ENCODE results near the gene NXF2B.
"Not testable (repeated sequence)": the region's sequence is repeated elsewhere in the genome, so short reads cannot be mapped to it uniquely, and the experiment has no call there.

NXF2B gene

GRCh38 chrX:102439908-102440307, at the start of gene NXF2B:
Gene NXF2B (minus strand): TSS chrX:102440008. CDS start chrX:102380036, 59,972 bp downstream.
- not testable (repeated sequence) for DNase-seq (ENCODE audit: low spot score)

GRCh38 chrX:102478765-102479164, 39.0 kb upstream of the NXF2B start:
- not testable (repeated sequence) for DNase-seq (ENCODE audit: low spot score)

GRCh38 chrX:102471762-102472220, 32.0 kb upstream of the NXF2B start, which contains the start of gene TCP11X2:
Gene TCP11X2 (minus strand): TSS chrX:102471812.
- DNase-seq (ENCODE audit: low spot score): not testable (repeated sequence)

- not testable (repeated sequence) for DNase-seq (ENCODE audit: low spot score)
Observed at GRCh38 chrX:102470215-102470614, 30.4 kb upstream of the NXF2B start.

- not testable (repeated sequence) for DNase-seq (ENCODE audit: low spot score)
Observed at GRCh38 chrX:102458615-102459014, 18.8 kb upstream of the NXF2B start.

- DNase-seq (ENCODE audit: low spot score): not testable (repeated sequence)
Observed at GRCh38 chrX:102414493-102414892, 25.3 kb downstream of the NXF2B start.

GRCh38 chrX:102345916-102346315, 93.9 kb downstream of the NXF2B start:
- peak; percentile 62 for DNase-seq (ENCODE audit: low spot score)

- no peak for DNase-seq (ENCODE audit: low spot score)
Observed at GRCh38 chrX:102341867-102342266, 97.9 kb downstream of the NXF2B start.

- peak; percentile 18 for DNase-seq (ENCODE audit: low spot score)
Observed at GRCh38 chrX:102339312-102340298, 100.2 kb downstream of the NXF2B start.

- no peak for DNase-seq (ENCODE audit: low spot score)
Observed at GRCh38 chrX:102338162-102338561, 101.6 kb downstream of the NXF2B start.

Data from CD4-positive, alpha-beta T cell treated with Interleukin-2 at 100 ng/mL for 4 hours (primary cell).